HG03439 (cell line): ENCODE results near the gene METTL24.
"Not testable (repeated sequence)": the region's sequence is repeated elsewhere in the genome, so short reads cannot be mapped to it uniquely, and the experiment has no call there.

ENCODE experiments used
- ATAC-seq: cut with Tn5 transposase; IDR thresholded peaks from one replicate; pipeline ENCODE4 v1.9.1; 2021; ENCODE audit warnings: mild to moderate bottlenecking, moderate library complexity; ENCODE audit not compliant: unreplicated experiment

Gene METTL24

GRCh38 chr6:110363748-110364147, 5.6 kb upstream of the METTL24 start:
- no peak for ATAC-seq

DNA sequence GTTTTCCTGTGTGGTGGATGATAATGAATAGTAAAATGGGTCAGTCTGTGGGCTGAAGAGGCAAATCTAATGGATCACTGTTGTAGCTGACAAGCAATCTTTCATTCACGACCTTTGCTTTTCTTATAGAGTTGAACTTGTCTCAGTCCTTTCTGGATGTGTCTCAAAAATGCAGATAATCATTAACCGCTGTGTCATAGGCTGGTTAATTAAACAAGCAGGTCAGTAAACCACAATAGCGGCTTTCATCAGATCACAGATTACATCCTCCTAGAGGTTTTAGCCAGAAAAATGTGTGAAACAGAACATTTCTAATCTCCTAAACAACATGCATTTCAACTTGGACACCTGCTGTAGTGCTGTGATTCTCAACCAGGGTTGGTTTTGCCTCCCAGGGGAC, 2.5 kb upstream of the METTL24 start:
- ATAC-seq, result no peak

DNA sequence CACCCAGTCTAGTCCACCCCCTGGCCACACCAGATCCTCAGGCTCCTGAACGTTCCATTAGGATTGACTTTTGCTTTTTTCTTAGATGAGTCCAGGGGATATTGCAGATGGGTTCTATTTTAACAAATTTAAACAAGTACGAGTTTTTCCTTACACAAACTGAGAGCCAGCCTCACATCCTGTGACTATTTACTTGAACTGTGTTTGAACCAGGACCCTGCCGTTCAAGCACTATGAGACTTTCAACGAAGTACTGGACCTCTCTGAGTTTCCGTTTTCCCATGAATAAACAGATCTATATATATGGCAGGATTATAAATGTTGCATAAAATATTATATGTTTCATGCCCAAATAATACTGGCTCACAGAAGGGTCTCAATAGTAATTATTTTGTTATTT, 1.4 kb upstream of the METTL24 start:
- no peak for ATAC-seq

GRCh38 chr6:110358553-110359160, 508 bp upstream of the METTL24 start:
- ATAC-seq, result no peak

- ATAC-seq, result no peak
Measured at GRCh38 chr6:110357298-110357663, 868 bp downstream of the METTL24 start.

DNA sequence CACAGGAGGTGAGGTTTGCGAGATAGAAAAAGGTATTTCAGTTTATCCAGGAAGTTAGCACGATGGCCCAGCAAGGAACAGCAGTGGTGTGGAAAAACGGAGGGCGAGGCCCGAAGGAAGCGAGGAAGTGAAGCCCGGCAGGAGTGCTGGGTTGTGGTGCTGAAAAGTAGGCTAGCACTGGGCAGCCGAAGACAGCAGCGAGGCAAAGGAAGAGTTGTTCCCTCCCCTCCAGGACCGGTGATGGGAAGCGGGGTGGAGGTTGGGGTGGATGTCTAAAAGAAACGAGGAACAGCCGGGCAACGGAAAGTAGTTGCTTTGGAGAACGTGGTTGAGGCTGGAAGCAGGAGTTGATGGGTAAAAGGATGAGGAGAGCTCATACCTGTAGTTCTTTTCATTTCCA, 1.4 kb downstream of the METTL24 start:
- no peak for ATAC-seq

- ATAC-seq, result no peak
Measured at GRCh38 chr6:110355727-110356126, 2.4 kb downstream of the METTL24 start.

DNA sequence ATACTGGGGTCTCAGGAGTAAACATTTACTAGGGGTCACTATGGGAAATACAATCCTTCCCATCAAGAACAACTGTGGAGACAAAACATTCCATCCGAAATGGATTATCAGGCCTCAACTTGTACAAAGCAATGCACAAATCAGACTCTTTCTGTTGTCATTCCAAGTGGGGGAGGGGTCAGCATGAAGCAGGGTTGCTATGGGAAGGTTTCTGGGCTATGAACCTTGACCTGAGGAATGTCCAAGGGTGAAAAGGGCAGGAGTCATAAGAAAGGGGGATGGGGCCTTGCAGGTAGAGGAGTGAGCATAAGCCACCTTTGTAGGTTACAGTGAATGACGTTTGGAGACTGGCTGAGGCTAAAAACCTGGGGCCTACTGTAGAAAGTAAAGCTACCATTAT, 3.1 kb downstream of the METTL24 start:
- no peak for ATAC-seq

GRCh38 chr6:110354153-110354552, 4.0 kb downstream of the METTL24 start:
- no peak for ATAC-seq

DNA sequence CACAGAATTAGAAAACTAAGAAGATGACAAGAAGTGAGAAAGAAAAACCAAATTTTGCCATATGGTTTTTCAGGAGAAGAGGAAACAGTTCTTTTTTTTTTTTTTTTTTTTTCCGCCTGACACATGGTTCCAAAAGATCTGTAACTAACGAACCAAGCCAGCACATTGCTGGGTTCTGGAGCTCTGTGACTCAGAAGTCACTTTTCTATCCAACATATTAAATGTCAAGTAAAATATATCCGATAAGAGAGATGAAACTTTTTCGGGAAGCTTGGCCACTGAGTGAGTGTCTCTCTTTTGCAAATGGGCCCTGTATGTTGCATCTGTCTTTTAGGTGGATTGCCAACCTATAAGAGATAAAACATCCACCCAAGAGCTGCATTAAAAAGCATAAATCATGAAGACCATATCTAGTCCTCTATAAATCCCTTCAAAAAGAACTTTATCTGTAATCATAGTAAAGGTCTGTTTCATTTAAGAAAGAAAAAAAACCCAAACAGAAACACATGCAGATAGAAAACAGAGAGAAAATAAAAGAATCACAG, 4.6 kb downstream of the METTL24 start:
- ATAC-seq, result no peak

DNA sequence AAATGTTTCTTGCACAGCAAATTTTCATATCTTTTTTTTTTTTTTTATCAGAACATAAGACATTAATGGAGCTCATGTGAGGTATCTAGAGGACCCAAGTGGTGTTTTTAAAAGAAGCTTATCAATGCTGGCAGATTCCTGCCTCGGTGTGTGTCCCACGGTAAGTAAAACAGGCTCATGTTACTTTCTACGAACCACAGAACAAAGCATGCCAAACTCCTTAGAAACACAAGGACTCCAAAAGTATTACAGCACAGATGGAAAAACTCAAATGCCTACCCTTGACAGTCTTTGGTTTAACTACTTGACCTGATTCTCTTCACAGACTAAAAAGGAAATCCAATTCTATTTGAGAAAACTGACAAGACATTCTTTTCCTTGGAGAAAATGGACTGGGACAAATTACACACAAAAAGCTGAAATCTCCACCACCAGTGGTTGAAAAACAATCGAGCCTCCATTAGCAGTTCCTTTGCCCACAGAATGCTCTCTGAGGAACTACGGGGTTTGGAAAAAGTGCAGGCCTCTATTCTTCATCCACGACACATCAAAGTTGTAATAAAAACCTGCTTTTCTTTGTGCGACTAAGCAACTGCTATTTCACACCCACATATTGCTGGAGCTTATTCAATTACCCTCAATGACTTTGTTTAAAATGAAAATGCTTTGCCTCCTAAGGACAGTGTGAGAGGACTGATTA, 5.4 kb downstream of the METTL24 start:
- ATAC-seq, result no peak

DNA sequence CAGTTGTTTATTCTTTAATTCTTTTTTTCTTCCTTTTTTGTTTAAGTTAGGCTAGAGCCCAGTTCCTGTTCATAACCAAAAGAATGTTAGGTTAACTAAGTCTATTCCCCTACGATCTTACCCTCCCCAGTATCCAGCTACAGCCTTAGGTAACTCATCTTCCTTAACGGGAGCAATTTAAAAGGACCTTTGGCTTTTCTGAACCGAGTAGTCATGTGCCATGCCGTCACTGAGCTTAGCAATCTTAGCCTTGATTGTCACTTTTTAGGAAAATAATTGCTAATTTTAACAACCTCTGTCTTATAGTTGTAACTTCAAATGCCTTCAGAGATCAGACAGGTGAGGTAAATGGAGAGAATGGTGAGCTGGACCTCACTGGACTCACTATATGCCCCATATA, 6.2 kb downstream of the METTL24 start:
- no peak for ATAC-seq

DNA sequence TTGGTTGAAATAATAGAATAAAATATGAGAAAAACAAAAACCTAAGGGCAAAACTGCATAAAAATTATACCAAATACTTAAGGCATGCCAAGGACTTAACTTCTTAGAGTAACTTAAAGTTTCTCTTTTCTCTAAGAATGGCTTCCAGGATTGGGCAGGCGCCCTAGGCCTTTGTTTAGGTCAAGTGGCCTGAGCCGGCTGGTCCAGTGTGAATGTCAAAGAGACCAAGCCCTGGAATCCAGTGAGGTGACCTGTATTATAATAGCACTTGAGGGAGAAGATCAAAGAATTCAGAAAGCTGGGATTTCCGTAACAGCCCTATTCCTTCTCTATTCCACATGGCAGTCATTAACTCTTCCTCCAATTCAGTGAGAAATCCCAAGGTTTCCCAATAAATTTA, 6.6 kb downstream of the METTL24 start:
- ATAC-seq, result no peak

DNA sequence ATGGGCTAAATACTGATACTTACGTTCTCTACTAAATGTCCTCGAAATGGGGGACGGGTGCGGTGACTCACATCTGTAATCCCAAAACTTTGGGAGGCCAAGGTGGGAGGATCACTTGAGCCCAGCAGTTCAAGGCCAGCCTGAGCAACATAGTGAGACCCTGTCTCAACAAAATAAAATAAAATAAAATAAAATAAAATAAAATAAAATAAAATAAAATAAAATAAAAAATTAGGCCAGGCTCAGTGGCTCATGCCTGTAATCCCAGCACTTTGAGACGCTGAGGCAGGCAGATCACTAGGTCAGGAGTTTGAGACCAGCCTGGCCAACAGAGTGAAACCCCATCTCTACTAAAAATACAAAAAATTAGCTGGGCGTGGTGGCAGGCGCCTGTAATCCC, 7.6 kb downstream of the METTL24 start:
- not testable (repeated sequence) for ATAC-seq

DNA sequence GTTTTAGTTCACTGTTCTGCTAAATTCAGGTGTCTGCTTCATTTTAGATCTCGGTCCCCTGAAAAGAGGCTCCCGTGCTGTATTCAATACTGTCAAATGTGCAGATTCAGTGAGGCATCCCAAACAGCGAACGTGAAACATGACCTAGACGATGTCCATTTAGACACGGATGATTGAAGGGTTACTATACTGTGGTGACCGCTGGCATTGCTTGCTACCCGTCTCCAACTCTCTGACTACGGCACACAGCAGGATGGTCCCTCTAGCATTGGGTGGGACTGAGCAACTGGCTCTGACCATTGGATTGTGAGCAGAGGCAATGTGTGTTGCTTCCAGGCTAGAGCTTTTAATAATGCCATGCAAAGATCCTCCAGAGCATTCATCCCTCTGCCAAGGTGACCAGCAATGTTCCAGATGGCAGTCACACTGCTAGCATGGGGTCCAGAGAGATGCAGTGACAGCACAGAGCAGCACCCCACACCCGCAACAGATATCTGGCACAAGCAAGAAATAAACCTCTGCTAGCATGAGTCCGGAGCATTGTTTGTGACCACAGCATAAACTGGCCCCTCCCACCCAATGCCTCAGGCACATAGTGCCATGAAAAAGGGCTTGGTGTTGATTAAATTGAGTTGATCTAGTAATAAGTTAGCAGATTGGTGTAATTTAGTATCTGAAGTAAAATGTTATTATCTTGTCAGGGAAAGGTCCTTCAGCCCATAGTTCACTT, 9.0 kb downstream of the METTL24 start:
- no peak for ATAC-seq

DNA sequence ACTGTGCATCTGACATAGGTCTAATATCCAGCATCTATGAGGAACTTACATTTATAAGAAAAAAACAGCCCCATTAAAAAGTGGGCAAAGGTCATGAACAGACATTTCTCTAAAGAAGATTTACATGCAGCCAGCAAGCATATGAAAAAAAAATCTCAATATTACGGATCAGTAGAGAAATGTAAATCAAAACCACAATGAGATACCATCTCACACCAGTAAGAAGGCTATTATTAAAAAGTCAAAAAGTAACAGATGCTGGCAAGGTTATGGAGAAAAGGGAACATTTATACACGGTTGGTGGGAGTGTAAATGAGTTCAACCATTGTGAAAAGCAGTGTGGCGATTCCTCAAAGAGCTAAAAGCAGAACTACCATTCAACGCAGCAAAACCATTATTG, 13.1 kb downstream of the METTL24 start:
- no peak for ATAC-seq

GRCh38 chr6:110342759-110343158, 15.4 kb downstream of the METTL24 start:
- ATAC-seq, result no peak

DNA sequence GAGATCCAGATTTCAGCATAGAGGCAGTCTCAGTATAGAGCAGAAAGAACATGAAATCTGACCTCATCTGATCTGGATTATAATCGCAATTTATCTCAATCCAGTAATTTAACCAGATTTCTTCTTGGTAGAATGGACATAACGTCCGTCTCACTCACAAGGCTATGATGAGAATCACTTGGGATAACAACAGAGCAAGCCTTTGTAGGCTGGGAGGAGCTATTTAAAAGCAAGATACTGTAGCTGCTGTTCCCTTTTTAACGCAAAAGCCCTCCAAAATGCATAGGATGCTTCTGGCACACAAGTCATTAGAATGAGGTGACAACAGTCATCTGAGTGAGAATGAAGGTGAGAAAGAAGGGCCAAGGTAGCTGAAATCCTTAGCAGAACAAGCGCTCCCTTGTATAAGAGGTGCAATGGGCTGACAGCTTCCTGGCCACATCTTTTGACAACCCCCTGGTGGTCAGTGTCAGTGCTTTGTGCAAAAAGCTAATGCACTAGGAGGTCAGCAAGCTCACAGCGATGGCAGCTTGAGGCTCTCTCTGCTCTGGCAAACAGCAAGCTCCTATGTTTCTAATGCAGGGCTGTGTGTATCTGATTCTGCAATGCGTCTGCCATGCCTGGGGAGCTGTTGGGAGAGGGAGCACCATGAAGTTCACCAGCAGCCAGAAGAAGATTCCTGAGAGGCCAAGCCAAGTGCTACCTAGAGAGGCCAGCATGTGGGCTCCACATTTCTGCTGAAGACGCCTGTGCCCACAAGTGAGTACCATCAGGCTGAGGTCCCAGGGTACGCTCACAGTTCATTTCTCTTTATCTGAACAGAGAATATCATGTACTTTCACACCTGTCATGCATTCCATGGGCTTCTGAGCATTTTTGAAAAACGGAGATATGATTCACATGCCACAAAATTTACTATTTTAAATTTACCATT, 16.2 kb downstream of the METTL24 start:
- no peak for ATAC-seq

GRCh38 chr6:110341067-110341466, 17.1 kb downstream of the METTL24 start:
- no peak for ATAC-seq

GRCh38 chr6:110340392-110340965, 17.7 kb downstream of the METTL24 start:
- no peak for ATAC-seq
